ENCODE data around the gene PPP1R14C. TPM values are rescaled to one million over a fixed set of nuclear protein-coding genes. Genes with fewer than 3 reads are reported as not detected.

Gene PPP1R14C
- polyA plus RNA-seq (2013, experiment 1 of 2), result 8.5 TPM
- polyA plus RNA-seq (2013, experiment 2 of 2), result 4.8 TPM

GRCh38 chr6:150142670-150143515 is at the start of gene PPP1R14C:
Gene PPP1R14C (plus strand): TSS chr6:150143044. CDS start chr6:150143193, 149 bp downstream.
- no peak within 1 kb of the TSS for H3K27ac ChIP-seq (ENCODE audit: low read depth, low read length, severe bottlenecking)
- 1% methylated on average over 52 to 83 of the region's 103 CpGs for WGBS, 2 experiments (ENCODE audit: insufficient coverage in 2 of 2)

GRCh38 chr6:150093397-150093796 is 49.4 kb upstream of the PPP1R14C start:
- Histone ChIP-seq H3K27ac (ENCODE audit: low read depth, low read length, severe bottlenecking) (no peak overlapping the region), H3K36me3 (ENCODE audit: control insufficient read depth, insufficient read depth, low read length) (no peaks in the 10 kb centered on the region), H3K4me3 (ENCODE audit: extremely low read depth, insufficient read depth, low read length, poor library complexity, severe bottlenecking) (no peak overlapping the region), H3K4me1 (ENCODE audit: control insufficient read depth, insufficient read depth, low read length, poor library complexity, severe bottlenecking) (no peaks in the 10 kb centered on the region), H3K9me3 (ENCODE audit: control insufficient read depth, low read length) (no peaks in the 10 kb centered on the region)
- 84 to 93% methylated on average over 6 of the region's 6 CpGs for WGBS, 2 experiments (ENCODE audit: insufficient coverage in 2 of 2)

More at GRCh38 chr6:150142670-150143515, at the start of gene PPP1R14C:
- no peaks in the 10 kb centered on the region for H3K9me3 ChIP-seq (ENCODE audit: control insufficient read depth, low read length)
- peaks cover 7% of the 10 kb centered on the region for H3K4me1 ChIP-seq (ENCODE audit: control insufficient read depth, insufficient read depth, low read length, poor library complexity, severe bottlenecking)
- peak within 1 kb of the TSS; percentile 39 for H3K4me3 ChIP-seq (ENCODE audit: extremely low read depth, insufficient read depth, low read length, poor library complexity, severe bottlenecking)
- no peaks in the 10 kb centered on the region for H3K36me3 ChIP-seq (ENCODE audit: control insufficient read depth, insufficient read depth, low read length)

GRCh38 chr6:150098155-150098554 is 44.7 kb upstream of the PPP1R14C start:
- 90 to 96% methylated on average over 10 of the region's 10 CpGs for WGBS, 2 experiments (ENCODE audit: insufficient coverage in 2 of 2)
- Histone ChIP-seq H3K4me3 (ENCODE audit: extremely low read depth, insufficient read depth, low read length, poor library complexity, severe bottlenecking) (no peak overlapping the region), H3K4me1 (ENCODE audit: control insufficient read depth, insufficient read depth, low read length, poor library complexity, severe bottlenecking) (no peaks in the 10 kb centered on the region), H3K36me3 (ENCODE audit: control insufficient read depth, insufficient read depth, low read length) (no peaks in the 10 kb centered on the region), H3K9me3 (ENCODE audit: control insufficient read depth, low read length) (no peaks in the 10 kb centered on the region), H3K27ac (ENCODE audit: low read depth, low read length, severe bottlenecking) (no peak overlapping the region)

GRCh38 chr6:150099546-150099945 is 43.3 kb upstream of the PPP1R14C start:
- 94 to 100% methylated on average over 4 to 6 of the region's 8 CpGs for WGBS, 2 experiments (ENCODE audit: insufficient coverage in 2 of 2)
- Histone ChIP-seq H3K27ac (ENCODE audit: low read depth, low read length, severe bottlenecking) (no peak overlapping the region), H3K4me1 (ENCODE audit: control insufficient read depth, insufficient read depth, low read length, poor library complexity, severe bottlenecking) (no peaks in the 10 kb centered on the region), H3K9me3 (ENCODE audit: control insufficient read depth, low read length) (no peaks in the 10 kb centered on the region), H3K36me3 (ENCODE audit: control insufficient read depth, insufficient read depth, low read length) (no peaks in the 10 kb centered on the region), H3K4me3 (ENCODE audit: extremely low read depth, insufficient read depth, low read length, poor library complexity, severe bottlenecking) (no peak overlapping the region)

GRCh38 chr6:150099953-150100352 is 42.9 kb upstream of the PPP1R14C start:
- 97 to 100% methylated on average over 5 to 6 of the region's 11 CpGs for WGBS, 2 experiments (ENCODE audit: insufficient coverage in 2 of 2)
- Histone ChIP-seq H3K4me3 (ENCODE audit: extremely low read depth, insufficient read depth, low read length, poor library complexity, severe bottlenecking) (no peak overlapping the region), H3K4me1 (ENCODE audit: control insufficient read depth, insufficient read depth, low read length, poor library complexity, severe bottlenecking) (no peaks in the 10 kb centered on the region), H3K27ac (ENCODE audit: low read depth, low read length, severe bottlenecking) (no peak overlapping the region), H3K9me3 (ENCODE audit: control insufficient read depth, low read length) (no peaks in the 10 kb centered on the region), H3K36me3 (ENCODE audit: control insufficient read depth, insufficient read depth, low read length) (no peaks in the 10 kb centered on the region)

- H3K4me1 ChIP-seq (ENCODE audit: control insufficient read depth, insufficient read depth, low read length, poor library complexity, severe bottlenecking), result no peaks in the 10 kb centered on the region
- 96 to 97% methylated on average over 17 to 19 of the region's 19 CpGs for WGBS, 2 experiments (ENCODE audit: insufficient coverage in 2 of 2)
These were observed 42.1 kb upstream of the PPP1R14C start for GRCh38 chr6:150100745-150101144.

GRCh38 chr6:150102750-150103270 is 40.0 kb upstream of the PPP1R14C start:
- 93% methylated on average over 2 of the region's 4 CpGs; no CpG with 5 or more reads in 1 of the 2 experiments for WGBS, 2 experiments (ENCODE audit: insufficient coverage in 2 of 2)
- H3K36me3 ChIP-seq (ENCODE audit: control insufficient read depth, insufficient read depth, low read length), result no peaks in the 10 kb centered on the region
- no peaks in the 10 kb centered on the region for H3K9me3 ChIP-seq (ENCODE audit: control insufficient read depth, low read length)
- H3K27ac ChIP-seq (ENCODE audit: low read depth, low read length, severe bottlenecking), result no peak overlapping the region
- no peaks in the 10 kb centered on the region for H3K4me1 ChIP-seq (ENCODE audit: control insufficient read depth, insufficient read depth, low read length, poor library complexity, severe bottlenecking)
- H3K4me3 ChIP-seq (ENCODE audit: extremely low read depth, insufficient read depth, low read length, poor library complexity, severe bottlenecking), result no peak overlapping the region

More at GRCh38 chr6:150100745-150101144, 42.1 kb upstream of the PPP1R14C start:
- H3K36me3 ChIP-seq (ENCODE audit: control insufficient read depth, insufficient read depth, low read length), result no peaks in the 10 kb centered on the region
- H3K4me3 ChIP-seq (ENCODE audit: extremely low read depth, insufficient read depth, low read length, poor library complexity, severe bottlenecking), result no peak overlapping the region
- H3K9me3 ChIP-seq (ENCODE audit: control insufficient read depth, low read length), result no peaks in the 10 kb centered on the region
- no peak overlapping the region for H3K27ac ChIP-seq (ENCODE audit: low read depth, low read length, severe bottlenecking)

GRCh38 chr6:150112233-150112632 is 30.6 kb upstream of the PPP1R14C start:
- WGBS, 2 experiments (ENCODE audit: insufficient coverage in 2 of 2), result 89 to 94% methylated on average over 6 of the region's 6 CpGs
- Histone ChIP-seq H3K9me3 (ENCODE audit: control insufficient read depth, low read length) (no peaks in the 10 kb centered on the region), H3K36me3 (ENCODE audit: control insufficient read depth, insufficient read depth, low read length) (no peaks in the 10 kb centered on the region), H3K27ac (ENCODE audit: low read depth, low read length, severe bottlenecking) (no peak overlapping the region), H3K4me1 (ENCODE audit: control insufficient read depth, insufficient read depth, low read length, poor library complexity, severe bottlenecking) (no peaks in the 10 kb centered on the region), H3K4me3 (ENCODE audit: extremely low read depth, insufficient read depth, low read length, poor library complexity, severe bottlenecking) (no peak overlapping the region)

GRCh38 chr6:150115769-150116168 is 27.1 kb upstream of the PPP1R14C start:
- no peak overlapping the region for H3K27ac ChIP-seq (ENCODE audit: low read depth, low read length, severe bottlenecking)
- 94 to 95% methylated on average over 16 to 25 of the region's 25 CpGs for WGBS, 2 experiments (ENCODE audit: insufficient coverage in 2 of 2)

GRCh38 chr6:150116200-150116800 is 26.5 kb upstream of the PPP1R14C start:
- H3K9me3 ChIP-seq (ENCODE audit: control insufficient read depth, low read length), result no peaks in the 10 kb centered on the region
- 91 to 98% methylated on average over 7 of the region's 8 CpGs for WGBS, 2 experiments (ENCODE audit: insufficient coverage in 2 of 2)
- H3K4me3 ChIP-seq (ENCODE audit: extremely low read depth, insufficient read depth, low read length, poor library complexity, severe bottlenecking), result no peak overlapping the region
- no peak overlapping the region for H3K27ac ChIP-seq (ENCODE audit: low read depth, low read length, severe bottlenecking)
- no peaks in the 10 kb centered on the region for H3K36me3 ChIP-seq (ENCODE audit: control insufficient read depth, insufficient read depth, low read length)
- H3K4me1 ChIP-seq (ENCODE audit: control insufficient read depth, insufficient read depth, low read length, poor library complexity, severe bottlenecking), result no peaks in the 10 kb centered on the region

More at GRCh38 chr6:150115769-150116168, 27.1 kb upstream of the PPP1R14C start:
- Histone ChIP-seq H3K9me3 (ENCODE audit: control insufficient read depth, low read length) (no peaks in the 10 kb centered on the region), H3K4me3 (ENCODE audit: extremely low read depth, insufficient read depth, low read length, poor library complexity, severe bottlenecking) (no peak overlapping the region), H3K36me3 (ENCODE audit: control insufficient read depth, insufficient read depth, low read length) (no peaks in the 10 kb centered on the region), H3K4me1 (ENCODE audit: control insufficient read depth, insufficient read depth, low read length, poor library complexity, severe bottlenecking) (no peaks in the 10 kb centered on the region)
